T-helper 1 cell (primary cell): ENCODE measurements around the gene ETV6.
"Not testable (repeated sequence)": the region's sequence is repeated elsewhere in the genome, so short reads cannot be mapped to it uniquely, and the experiment has no call there.

Experiments used
- DNase-seq, 5 donors: peaks; one replicate each; pipeline ENCODE4 v3.0.0-alpha.2; 2012 to 2020

The ETV6 gene

GRCh38 chr12:11895421-11896078 lies 246.1 kb downstream of the ETV6 start:
- DNase-seq = no peak

GRCh38 chr12:11896417-11896929 lies 247.0 kb downstream of the ETV6 start:
- DNase-seq = no peak

GRCh38 chr12:11897923-11898322 lies 248.4 kb downstream of the ETV6 start:
- no peak for DNase-seq

- peak in 1 of 5 donors; percentile 13 for DNase-seq
These were observed 252.4 kb downstream of the ETV6 start for GRCh38 chr12:11901701-11902524.

GRCh38 chr12:11902525-11902875 lies 253.0 kb downstream of the ETV6 start:
- peak in 1 of 5 donors; percentile 21 for DNase-seq

GRCh38 chr12:11904124-11904523 lies 254.7 kb downstream of the ETV6 start:
- DNase-seq = no peak

GRCh38 chr12:11905534-11905933 lies 256.1 kb downstream of the ETV6 start:
- no peak for DNase-seq

GRCh38 chr12:11906286-11906935 lies 256.9 kb downstream of the ETV6 start:
- DNase-seq = no peak

GRCh38 chr12:11907625-11908024 lies 258.2 kb downstream of the ETV6 start:
- DNase-seq = no peak

GRCh38 chr12:11909406-11909805 lies 259.9 kb downstream of the ETV6 start:
- not testable (repeated sequence) for DNase-seq

GRCh38 chr12:11916113-11916512 lies 266.6 kb downstream of the ETV6 start:
- DNase-seq = no peak

- DNase-seq = no peak
These were observed 267.3 kb downstream of the ETV6 start for GRCh38 chr12:11916771-11917170.

GRCh38 chr12:11917501-11917900 lies 268.0 kb downstream of the ETV6 start:
- no peak for DNase-seq

GRCh38 chr12:11920231-11920630 lies 270.8 kb downstream of the ETV6 start:
- DNase-seq = no peak

- DNase-seq = no peak
These were observed 272.9 kb downstream of the ETV6 start for GRCh38 chr12:11922361-11922760.

GRCh38 chr12:11923067-11923466 lies 273.6 kb downstream of the ETV6 start:
- no peak for DNase-seq

GRCh38 chr12:11927286-11927935 lies 277.9 kb downstream of the ETV6 start:
- DNase-seq = no peak

- no peak for DNase-seq
These were observed 280.2 kb downstream of the ETV6 start for GRCh38 chr12:11929714-11930113.

- no peak for DNase-seq
These were observed 289.7 kb downstream of the ETV6 start for GRCh38 chr12:11939223-11939622.

GRCh38 chr12:11941606-11942337 lies 292.3 kb downstream of the ETV6 start:
- DNase-seq = no peak

- DNase-seq = no peak
These were observed 294.6 kb downstream of the ETV6 start for GRCh38 chr12:11943919-11944700.
